NCI-H345 (cell line): ENCODE measurements around the gene TLL2.

Source experiments
- DNase-seq: peaks from one replicate; lab custom pipeline; 2025; lab: John Stamatoyannopoulos, UW

Gene TLL2

GRCh38 chr10:96357038-96357620 is 156.6 kb downstream of the TLL2 start:
- no peak for DNase-seq

GRCh38 chr10:96352582-96352981 is 161.1 kb downstream of the TLL2 start:
- no peak for DNase-seq

GRCh38 chr10:96352027-96352426 is 161.7 kb downstream of the TLL2 start:
- DNase-seq: no peak

- DNase-seq: no peak
Measured at GRCh38 chr10:96346295-96346694, 167.4 kb downstream of the TLL2 start.

- DNase-seq: no peak
Measured at GRCh38 chr10:96345222-96345621, 168.5 kb downstream of the TLL2 start.

- no peak for DNase-seq
Measured at GRCh38 chr10:96344178-96344577, 169.5 kb downstream of the TLL2 start.

GRCh38 chr10:96342402-96342801 is 171.3 kb downstream of the TLL2 start:
- DNase-seq: no peak

- DNase-seq: no peak
Measured at GRCh38 chr10:96341219-96342182, 172.2 kb downstream of the TLL2 start.

GRCh38 chr10:96339956-96340904 is 173.5 kb downstream of the TLL2 start:
- peak; percentile 35 for DNase-seq

- DNase-seq: no peak
Measured at GRCh38 chr10:96339383-96339782, 174.3 kb downstream of the TLL2 start.

- DNase-seq: no peak
Measured at GRCh38 chr10:96338279-96338925, 175.3 kb downstream of the TLL2 start.

- DNase-seq: no peak
Measured at GRCh38 chr10:96337106-96337505, 176.6 kb downstream of the TLL2 start.

GRCh38 chr10:96334616-96335526 is 178.9 kb downstream of the TLL2 start:
- peak; percentile 5 for DNase-seq

GRCh38 chr10:96333101-96333500 is 180.6 kb downstream of the TLL2 start:
- DNase-seq: no peak

GRCh38 chr10:96327462-96327861 is 186.3 kb downstream of the TLL2 start:
- DNase-seq: no peak

GRCh38 chr10:96325719-96326373 is 187.9 kb downstream of the TLL2 start:
- no peak for DNase-seq

GRCh38 chr10:96324447-96324846 is 189.3 kb downstream of the TLL2 start:
- no peak for DNase-seq

GRCh38 chr10:96322275-96322674 is 191.5 kb downstream of the TLL2 start:
- DNase-seq: no peak

- DNase-seq: no peak
Measured at GRCh38 chr10:96321822-96322221, 191.9 kb downstream of the TLL2 start.
